ENCODE measurements around the gene SYNPO2L.
A peak's percentile ranks its signal among the peaks of the same experiment; 100 is the strongest.

The SYNPO2L gene

GRCh38 chr10:73644767-73645166 lies 11.1 kb downstream of the SYNPO2L start:
- Histone ChIP-seq H3K9me3 (no peaks in the 10 kb centered on the region), H3K4me1 (no peaks in the 10 kb centered on the region), H3K27me3 (no peaks in the 10 kb centered on the region), H3K4me3 (ENCODE audit: low read depth, low read length) (no peak overlapping the region), H3K36me3 (no peaks in the 10 kb centered on the region)
- DNase-seq, result no peak
- TF ChIP-seq, protein P1, sequence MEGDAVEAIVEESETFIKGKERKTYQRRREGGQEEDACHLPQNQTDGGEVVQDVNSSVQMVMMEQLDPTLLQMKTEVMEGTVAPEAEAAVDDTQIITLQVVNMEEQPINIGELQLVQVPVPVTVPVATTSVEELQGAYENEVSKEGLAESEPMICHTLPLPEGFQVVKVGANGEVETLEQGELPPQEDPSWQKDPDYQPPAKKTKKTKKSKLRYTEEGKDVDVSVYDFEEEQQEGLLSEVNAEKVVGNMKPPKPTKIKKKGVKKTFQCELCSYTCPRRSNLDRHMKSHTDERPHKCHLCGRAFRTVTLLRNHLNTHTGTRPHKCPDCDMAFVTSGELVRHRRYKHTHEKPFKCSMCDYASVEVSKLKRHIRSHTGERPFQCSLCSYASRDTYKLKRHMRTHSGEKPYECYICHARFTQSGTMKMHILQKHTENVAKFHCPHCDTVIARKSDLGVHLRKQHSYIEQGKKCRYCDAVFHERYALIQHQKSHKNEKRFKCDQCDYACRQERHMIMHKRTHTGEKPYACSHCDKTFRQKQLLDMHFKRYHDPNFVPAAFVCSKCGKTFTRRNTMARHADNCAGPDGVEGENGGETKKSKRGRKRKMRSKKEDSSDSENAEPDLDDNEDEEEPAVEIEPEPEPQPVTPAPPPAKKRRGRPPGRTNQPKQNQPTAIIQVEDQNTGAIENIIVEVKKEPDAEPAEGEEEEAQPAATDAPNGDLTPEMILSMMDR (IDR thresholded peaks at IDR 0.05; ENCODE audit: low read depth, low read length), result no peak

- no peaks in the 10 kb centered on the region for H3K9me3 ChIP-seq
- H3K4me1 ChIP-seq, result no peaks in the 10 kb centered on the region
- no peak overlapping the region for H3K4me3 ChIP-seq (ENCODE audit: low read depth, low read length)
- H3K36me3 ChIP-seq, result no peaks in the 10 kb centered on the region
- TF ChIP-seq, protein P1 (IDR thresholded peaks at IDR 0.05; ENCODE audit: low read depth, low read length), result peak; percentile 81
- peak; percentile 58 for DNase-seq
- no peaks in the 10 kb centered on the region for H3K27me3 ChIP-seq
Observed at GRCh38 chr10:73644015-73644743, 11.7 kb downstream of the SYNPO2L start.

- TF ChIP-seq, protein P1 (IDR thresholded peaks at IDR 0.05; ENCODE audit: low read depth, low read length), result no peak
- no peaks in the 10 kb centered on the region for H3K9me3 ChIP-seq
- no peaks in the 10 kb centered on the region for H3K27me3 ChIP-seq
- no peaks in the 10 kb centered on the region for H3K4me1 ChIP-seq
- DNase-seq, result no peak
- H3K4me3 ChIP-seq (ENCODE audit: low read depth, low read length), result no peak overlapping the region
- H3K36me3 ChIP-seq, result no peaks in the 10 kb centered on the region
Observed at GRCh38 chr10:73643362-73643761, 12.5 kb downstream of the SYNPO2L start.

DNA sequence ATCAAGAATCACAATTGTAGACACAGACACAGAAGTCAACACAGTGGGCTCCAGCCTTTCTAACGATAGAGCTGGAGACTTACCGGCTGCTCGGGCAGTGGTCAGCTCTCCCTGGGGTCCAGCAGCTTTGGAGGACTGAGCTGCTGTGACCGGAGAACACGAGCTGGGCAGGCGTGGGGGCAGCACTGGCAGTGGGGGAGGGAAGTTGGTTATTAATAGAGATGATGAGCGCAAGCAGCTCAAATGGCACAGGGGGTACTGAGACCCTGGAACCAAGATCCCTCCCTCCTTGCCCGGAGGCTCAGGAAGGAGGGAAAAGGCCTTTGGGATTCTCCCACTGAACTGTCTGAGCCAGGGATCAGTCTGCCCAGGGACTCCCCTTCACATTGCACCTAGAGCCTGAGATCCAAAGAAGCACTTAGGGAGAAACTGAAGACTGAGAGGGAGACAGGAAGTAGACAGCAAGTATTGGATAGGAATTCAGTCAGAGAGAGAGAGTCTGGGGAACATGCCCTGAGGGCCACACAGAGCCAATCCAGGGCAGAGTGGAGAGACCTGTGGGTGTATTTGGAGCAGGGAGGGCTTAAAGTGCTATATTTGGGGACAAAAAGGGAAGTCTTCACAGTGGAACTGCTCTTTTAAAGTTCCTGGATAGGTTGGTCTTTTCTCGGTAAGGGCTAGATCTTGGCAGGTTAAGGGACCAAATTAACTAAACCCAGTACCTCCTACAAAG lies 14.3 kb downstream of the SYNPO2L start, which contains the start of gene MYOZ1:
Gene MYOZ1 (minus strand): TSS at position 147 of the 733 bp plus-strand sequence. CDS start 1,457 bp downstream, outside the sequence.
- TF ChIP-seq, protein P1 (IDR thresholded peaks at IDR 0.05; ENCODE audit: low read depth, low read length), result no peak
- Histone ChIP-seq H3K4me3 (ENCODE audit: low read depth, low read length) (no peak within 1 kb of the TSS), H3K27me3 (no peaks in the 10 kb centered on the region), H3K9me3 (no peaks in the 10 kb centered on the region), H3K36me3 (no peaks in the 10 kb centered on the region), H3K4me1 (no peaks in the 10 kb centered on the region)
- DNase-seq, result no peak

DNA sequence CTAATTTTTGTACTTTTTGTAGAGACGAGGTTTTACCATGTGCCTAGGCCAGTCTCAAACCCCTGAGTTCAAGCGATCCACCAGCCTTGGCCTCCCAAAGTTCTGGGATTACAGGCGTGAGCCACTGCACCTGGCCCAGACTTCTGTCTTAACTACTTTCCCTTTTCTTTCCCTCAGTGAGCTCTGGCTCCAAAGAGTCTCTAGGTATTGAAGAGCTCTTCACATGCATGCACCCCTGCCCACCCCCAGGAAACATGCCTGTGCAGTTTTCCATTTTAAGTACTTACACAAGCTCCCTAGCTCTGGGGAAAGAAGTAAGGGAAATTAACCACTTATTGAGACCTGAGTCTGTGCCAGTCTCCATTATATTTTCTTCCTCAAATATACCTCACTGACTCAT lies 16.5 kb downstream of the SYNPO2L start:
- DNase-seq, result no peak
- Histone ChIP-seq H3K4me3 (ENCODE audit: low read depth, low read length) (no peak overlapping the region), H3K9me3 (no peaks in the 10 kb centered on the region), H3K27me3 (no peaks in the 10 kb centered on the region), H3K36me3 (no peaks in the 10 kb centered on the region), H3K4me1 (no peaks in the 10 kb centered on the region)
- TF ChIP-seq, protein P1 (IDR thresholded peaks at IDR 0.05; ENCODE audit: low read depth, low read length), result no peak

GRCh38 chr10:73635781-73636180 lies 20.0 kb downstream of the SYNPO2L start:
- H3K27me3 ChIP-seq, result no peaks in the 10 kb centered on the region
- H3K9me3 ChIP-seq, result no peaks in the 10 kb centered on the region
- no peak for DNase-seq
- TF ChIP-seq, protein P1 (IDR thresholded peaks at IDR 0.05; ENCODE audit: low read depth, low read length), result no peak
- no peaks in the 10 kb centered on the region for H3K4me1 ChIP-seq
- H3K36me3 ChIP-seq, result no peaks in the 10 kb centered on the region
- H3K4me3 ChIP-seq (ENCODE audit: low read depth, low read length), result no peak overlapping the region

Data from BE2C (cell line).